HG02973 (cell line): Measurements from ENCODE around the gene ADGRB2.

Experiments used
- ATAC-seq: cut with Tn5 transposase; IDR thresholded peaks from one replicate; pipeline ENCODE4 v1.9.1; 2021; ENCODE audit warnings: moderate library complexity; ENCODE audit not compliant: unreplicated experiment

The ADGRB2 gene

DNA sequence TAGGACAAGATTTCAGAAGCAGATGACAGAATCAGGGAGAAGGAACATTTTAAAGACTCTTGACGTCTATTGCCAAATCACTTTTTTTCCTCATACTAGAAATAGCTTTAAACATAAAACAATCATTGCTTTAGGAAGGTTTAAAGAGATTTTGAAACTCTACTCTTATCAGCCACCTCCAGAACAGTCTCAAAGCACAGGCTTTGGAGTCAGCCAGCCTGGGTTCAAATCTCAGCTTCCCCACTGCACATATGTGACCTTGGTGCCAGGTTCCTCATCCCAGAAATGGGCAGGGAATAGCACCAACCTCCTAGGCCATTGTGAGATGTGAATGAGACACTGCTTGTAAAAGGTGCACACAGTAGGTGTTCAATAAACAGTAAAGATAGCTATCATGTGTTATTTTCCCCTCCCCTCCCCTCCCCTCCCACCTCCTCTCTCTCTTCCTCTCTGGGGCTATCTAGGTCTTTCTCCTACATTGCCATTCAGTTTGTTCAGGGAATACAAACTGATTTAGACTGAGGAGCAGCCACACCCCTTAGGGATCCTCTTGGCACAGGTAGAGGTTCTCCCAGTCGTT, 31.0 kb upstream of the ADGRB2 start:
- ATAC-seq: no peak

DNA sequence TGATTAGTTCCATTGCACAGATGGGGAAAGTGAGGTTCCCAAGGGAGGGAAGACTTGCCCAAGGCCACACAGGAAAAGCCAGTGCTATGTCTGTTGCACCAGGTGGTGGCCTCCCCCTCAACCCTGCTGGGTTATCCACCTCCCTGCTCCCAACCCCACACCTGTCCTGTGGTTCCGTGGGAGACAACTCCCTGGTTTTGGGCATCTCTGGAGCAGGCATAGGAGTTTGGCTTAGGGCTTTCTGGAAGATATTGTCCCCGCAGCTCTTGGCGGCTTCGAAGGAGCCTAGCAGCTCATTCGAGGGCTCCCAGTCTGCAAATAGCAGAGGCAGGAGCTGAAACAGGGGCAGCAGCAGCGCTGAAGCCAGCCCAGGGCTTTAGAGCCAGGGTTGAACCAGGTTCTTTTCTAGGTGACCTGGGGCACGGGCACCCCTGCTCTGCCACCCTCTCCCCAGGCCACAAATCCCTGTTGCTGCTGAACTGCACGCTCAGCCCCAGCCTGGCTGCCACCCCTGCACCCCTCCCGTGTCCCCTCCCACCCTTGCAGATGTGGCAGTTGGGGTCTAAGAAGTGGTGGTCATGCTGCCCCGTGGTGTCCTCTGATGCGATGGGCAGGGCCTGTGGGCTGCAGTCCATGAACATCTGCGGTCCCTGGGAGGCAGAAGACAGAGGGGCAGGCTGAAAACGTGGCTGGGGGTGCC, 29.6 kb upstream of the ADGRB2 start:
- no peak for ATAC-seq

DNA sequence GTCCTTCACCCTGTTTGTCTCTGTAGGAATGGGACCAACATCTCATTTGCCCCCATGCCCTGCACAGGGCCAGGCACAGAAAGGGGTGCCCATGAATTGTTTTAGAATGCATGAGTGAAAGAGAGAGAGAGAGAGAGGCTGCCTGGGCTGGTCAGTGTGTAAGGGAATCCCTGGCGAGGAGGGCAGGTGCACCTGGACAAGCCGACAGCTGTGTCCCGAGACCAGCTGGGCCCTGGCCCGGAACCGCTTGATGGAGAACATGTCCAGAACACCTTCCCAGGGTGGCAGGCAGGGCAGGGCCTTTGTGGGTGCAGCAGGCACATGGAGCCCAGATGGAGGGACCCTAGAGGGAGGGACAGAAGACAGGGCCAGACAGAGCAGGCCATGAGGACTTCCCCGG, 28.9 kb upstream of the ADGRB2 start:
- no peak for ATAC-seq

DNA sequence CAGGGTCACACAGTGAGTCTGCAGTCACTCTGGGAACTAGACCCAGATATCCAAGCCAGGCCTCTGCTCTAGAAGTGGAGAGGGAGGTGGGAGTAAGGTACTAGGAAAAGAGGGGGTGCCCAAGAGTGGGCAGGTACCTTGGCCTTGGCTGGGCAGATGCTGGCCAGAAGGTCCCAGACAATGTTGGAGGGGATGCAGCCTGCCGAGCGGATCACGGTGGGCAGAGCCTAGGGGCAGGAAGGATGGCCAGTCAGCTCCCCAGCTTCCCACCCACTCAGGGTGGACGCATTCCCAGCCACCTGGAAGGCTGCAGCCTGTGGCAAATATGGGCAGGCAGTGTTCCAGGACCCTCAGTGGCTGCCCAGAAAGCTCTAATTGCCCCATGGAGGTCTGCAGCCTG, 28.4 kb upstream of the ADGRB2 start:
- ATAC-seq: no peak

DNA sequence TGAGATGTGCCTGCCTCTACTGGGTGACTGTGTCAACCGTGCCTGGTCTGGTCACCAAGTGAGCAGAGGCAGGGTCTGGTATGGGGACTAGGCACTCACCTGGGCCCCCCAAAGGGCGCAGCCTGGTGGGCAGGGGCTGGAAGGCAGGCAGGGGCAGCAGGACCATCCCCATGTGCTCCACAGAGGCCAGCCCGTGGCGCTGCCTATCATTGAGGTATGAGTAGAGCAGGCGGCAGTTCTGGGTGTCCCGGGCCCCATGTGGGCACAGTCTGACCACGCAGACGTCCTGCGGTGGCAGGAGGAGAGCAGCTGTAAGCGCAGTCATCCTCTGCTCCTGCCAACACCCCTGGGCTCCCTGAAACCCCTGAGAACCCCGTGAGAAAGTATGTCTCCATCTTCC, 28.0 kb upstream of the ADGRB2 start:
- ATAC-seq: no peak

DNA sequence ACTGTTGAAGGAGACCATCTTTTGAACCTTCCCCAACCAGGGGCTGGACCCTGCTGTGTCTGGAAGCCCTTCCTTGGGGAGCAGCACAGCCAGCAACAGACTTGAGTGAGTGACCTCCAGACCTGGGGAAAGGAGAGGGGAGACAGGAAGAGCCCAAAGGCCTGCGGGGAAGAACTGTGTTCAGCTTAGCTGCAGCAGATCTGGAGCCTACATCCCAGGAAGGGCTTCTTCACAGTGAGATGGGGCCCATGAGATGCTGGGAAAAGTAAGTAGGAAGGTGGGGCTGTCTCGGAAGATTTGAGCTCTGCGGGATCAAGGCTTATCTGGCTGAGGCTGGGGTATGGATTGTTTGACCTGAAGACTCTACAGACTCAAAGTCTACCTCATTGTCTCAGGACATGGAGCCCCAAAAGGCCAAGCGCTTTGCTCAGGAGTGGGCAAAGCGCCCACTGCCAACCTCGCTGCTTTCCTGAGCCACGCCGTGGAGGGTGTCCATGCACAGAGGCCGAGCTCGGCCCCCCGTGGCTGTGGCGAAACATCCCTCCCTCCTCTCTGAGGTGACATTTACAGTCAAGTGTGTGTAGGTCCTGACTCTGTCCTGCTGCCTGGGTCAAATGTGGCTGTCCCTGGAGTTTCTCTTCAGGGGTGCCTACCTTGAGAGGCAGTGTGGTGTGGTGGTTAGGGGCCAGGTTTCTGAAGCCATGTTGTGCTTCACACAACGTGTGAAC, 27.2 kb upstream of the ADGRB2 start:
- ATAC-seq: no peak

DNA sequence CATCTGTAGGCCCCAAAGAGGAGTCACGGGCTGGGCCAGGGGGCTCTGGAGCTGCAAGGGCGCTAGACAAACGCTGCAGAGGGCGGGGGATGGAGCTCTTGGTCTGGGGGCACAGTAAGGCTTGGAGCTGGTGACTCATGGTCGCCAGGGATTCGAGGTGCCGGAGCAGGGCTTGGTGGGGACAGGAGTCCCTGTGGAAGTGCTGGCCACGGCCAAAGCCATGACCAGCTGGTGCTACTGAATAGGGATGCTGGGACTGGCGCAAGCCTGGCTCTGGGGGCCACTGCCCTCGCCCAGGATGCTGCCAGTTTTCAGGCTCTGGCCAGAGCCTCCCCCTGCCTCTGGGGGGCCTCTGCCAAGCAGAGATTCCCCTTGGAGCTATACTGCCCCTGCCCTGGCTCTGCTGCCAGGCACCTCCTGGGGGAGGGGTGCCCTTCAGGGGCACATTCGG, 26.5 kb upstream of the ADGRB2 start:
- no peak for ATAC-seq

DNA sequence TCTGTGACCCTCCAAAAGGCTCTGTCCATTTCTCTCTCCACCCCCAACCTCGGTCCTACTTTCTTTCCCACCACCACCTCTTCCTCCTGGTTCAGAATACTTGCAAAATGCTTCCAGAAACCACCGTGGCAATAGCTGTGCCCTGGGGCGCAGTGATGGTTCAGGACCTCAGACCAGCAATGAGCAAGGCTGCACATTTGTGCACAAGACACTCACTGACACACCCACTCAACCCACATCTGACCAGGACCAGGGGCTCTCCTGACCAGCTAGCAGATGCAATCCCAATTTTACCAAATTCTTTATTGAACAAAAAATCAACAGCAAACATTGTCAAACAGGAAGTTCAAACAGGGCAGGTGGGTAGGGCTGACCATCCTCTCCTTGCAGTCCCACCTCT, 26.0 kb upstream of the ADGRB2 start:
- no peak for ATAC-seq

DNA sequence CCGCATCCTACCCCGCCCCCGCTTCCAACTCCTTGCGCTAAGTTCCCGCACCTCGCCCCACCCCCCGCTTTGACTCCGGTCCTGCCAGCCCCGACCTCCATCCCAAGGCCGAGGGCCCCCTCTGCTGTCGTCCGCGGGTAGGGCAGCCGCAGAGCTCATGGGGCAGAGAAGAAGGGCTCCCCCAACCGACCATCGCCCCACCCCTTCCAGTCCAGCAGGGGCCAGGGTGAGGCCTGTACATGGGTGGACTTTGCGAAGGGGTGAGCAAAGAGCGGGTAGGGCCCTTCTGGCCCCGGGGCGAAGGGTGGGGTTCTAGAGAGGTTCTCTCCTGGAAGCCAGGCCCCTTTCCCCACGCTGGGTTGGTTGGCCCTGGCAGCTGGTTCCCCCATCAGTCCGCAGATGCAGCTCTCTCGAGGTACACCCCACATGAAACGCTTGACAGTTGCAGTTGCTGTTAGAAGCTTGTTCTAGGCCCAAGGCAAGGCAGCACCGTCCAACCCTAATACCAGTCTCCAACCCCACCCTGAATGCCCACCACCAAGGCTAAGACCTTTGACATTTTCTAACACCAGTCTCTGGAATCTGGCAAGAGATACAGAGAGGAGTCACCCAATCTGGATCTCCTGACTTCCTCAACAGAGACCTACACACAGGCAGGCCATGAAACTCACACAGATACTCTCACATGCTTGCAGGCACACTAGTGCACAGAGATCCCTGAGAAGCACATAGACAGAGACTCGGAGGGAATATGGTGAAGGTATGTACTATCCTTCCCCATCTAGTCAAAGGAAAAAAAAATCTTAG, 25.3 kb upstream of the ADGRB2 start:
- ATAC-seq: peak; percentile 48

DNA sequence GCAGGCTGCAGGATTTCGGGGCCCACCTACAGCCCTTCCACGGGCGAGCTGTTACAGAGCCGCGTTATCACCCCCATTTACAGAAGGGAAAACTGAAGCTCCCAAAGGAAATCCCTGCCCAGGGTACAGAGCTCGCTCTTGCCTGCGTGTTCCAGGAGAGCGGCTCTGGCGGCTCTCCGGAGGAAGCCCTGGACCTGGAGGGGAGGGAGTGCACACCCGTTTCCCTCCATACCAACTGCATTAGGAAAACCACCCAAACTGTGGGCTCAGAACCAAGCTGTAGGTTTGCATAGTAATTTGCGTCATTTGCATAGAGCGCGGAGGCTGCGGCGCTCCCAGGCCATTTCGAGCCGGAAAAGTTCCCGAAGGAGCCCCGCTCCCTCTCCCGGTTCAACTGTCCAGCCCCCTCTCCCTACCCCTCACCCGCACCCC, 24.7 kb upstream of the ADGRB2 start:
- peak; percentile 18 for ATAC-seq

DNA sequence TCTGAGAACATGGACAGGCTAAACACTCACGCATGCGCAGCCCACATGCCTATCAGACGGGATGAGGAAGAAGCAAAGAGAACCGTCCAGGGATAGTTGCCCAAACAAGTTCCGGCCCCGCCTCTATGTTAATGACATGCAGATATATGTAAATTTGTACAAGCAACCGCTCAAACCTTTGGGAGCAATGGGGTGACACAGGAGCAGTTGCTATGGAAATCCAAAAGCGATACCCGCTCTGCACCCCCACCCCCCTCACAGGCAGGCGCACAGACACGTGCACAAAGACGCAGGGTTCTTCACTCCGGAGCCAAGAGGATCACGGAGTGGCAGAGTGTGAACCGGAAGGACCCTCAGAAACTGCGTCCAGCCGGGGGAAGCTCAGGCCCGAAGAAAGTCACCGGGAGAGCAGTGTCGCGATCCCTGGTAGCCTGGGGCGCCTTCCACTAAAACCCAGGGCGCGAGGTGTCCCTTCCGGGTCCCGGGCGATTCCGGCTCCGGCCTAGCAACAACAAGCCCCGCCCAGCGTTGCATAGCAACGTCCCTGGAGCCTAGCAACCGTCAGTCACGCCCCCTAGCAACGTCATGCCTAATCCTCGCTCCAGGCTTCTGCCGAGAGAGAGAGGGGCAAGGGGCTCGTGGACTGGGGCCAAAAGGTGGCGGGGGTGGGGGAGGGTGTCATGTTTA, 24.1 kb upstream of the ADGRB2 start:
- ATAC-seq: peak; percentile 63

DNA sequence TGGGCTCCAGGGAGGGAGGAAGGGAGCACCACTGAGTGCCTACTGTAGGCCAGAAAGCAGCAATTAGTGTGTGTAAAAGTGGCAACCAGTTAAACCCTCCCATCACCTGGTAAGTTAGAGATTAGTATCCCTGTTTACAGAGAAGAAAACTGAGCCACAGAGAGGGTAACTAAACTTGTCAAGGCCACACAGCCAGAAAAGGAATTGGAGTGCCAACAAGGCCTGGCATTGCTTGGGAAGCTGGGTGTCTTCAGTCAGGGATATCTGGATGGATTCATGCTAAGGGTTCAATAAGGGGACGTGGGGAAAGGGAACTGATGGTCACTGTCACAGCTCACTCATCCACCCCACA, 23.6 kb upstream of the ADGRB2 start:
- ATAC-seq: no peak

DNA sequence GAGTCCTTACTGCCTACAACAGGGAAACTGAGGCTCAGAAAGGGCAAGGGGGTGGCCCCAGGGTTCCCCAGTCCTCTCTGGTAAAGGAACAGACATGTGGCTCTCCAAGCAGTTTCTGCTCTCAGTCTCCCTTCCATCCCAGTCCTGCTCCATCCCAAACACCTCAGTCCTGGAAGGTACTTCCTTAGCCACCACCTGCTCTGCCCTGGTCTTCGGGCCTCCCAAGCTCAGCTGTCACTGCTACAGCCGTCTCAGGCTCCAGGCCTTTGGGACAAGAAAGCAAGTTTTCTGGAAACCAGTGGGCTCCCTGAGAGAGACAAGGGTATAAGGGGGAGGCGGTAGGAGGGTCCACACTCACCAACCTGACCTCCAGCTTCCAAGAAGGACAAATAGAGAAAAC, 23.1 kb upstream of the ADGRB2 start:
- ATAC-seq: no peak

DNA sequence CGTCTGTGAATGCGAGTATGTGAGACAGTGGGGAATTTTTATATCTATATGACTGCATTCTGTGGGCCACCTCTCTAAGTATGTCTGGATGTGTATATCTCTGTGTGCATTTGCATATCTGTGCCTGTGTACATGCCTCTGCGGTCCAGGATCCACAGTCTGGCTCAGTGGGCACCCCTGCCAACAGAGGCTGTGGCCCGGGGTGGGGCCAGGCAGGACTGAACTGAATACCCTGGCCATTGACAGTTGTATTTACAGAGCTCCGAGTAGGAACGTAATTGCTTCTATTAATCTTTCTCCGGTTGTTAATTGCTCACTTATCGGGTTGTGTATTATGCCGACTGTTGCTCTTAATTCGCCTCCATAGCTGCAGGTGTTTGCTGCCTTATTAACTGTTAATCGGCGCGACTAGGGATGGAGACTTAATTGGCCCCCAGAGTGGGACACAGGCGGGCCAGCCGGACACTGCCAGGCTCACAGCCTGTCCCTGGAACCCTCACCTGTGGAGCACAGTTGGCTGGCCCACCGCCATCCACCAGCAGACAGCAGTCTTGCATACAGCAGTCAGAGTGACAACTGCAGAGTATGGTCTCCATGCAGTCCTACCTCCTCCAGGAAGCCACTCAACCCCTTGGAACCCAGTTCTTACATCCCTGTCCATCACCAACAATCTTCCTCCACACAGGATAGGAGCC, 22.4 kb upstream of the ADGRB2 start:
- no peak for ATAC-seq

DNA sequence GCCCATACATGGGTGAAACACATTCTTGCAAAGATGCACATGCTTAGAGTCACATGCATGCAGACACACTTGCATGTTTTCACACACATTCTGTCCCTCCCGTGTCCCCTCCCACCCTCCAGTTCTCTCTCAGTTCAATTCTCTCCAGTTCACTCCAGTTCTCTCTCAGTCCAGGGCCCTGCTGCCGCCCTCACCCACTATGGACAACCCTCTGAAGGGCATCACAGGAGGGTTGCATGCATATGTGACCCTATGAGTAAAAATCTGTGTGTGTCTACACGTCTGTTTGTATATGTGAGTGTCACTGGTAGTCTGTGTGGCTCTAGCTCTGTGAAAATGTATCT, 21.8 kb upstream of the ADGRB2 start:
- ATAC-seq: no peak

DNA sequence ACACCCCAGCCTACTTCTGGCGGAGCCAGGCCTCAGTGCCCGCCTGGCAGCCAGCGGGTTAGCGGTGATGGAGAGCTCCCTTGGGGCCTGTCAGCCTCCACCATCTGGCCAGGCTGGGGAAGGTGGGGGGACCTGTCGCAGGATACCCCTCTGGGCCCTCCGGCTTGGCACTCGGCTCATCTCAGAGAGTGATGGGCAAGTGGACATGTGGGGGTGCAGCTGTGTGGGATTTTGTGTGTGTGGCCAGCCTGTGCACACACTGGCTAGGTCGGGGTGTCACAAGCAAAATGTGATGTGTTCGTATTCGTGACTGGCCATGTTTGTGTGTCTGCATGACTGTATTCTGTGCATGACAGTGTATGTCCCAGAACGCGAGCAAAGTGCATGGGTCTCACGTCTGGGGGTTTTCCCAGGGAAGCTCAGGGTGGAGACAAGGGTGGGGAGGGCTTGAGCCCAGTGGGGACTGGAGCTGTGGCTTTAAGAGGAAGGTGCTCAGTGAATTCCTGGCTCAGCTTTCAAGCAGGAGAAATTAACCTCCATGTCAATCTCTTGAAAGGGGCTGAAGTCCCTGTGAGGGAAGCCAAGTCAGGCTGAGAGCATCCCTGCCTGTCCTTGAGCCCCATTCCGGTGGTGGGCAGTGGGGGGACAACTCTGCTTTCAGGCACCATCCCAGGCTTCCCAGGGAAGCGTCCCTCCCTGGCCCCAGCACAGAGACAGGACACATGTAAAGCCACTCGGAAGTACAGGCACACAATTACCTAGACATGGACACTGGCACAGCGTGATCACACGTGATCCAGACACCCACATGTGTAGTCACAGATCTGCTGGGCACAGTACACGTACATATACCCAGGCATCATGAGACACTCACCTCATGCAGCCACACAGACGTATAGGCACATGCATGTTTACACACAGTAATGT, 21.1 kb upstream of the ADGRB2 start:
- ATAC-seq: no peak

DNA sequence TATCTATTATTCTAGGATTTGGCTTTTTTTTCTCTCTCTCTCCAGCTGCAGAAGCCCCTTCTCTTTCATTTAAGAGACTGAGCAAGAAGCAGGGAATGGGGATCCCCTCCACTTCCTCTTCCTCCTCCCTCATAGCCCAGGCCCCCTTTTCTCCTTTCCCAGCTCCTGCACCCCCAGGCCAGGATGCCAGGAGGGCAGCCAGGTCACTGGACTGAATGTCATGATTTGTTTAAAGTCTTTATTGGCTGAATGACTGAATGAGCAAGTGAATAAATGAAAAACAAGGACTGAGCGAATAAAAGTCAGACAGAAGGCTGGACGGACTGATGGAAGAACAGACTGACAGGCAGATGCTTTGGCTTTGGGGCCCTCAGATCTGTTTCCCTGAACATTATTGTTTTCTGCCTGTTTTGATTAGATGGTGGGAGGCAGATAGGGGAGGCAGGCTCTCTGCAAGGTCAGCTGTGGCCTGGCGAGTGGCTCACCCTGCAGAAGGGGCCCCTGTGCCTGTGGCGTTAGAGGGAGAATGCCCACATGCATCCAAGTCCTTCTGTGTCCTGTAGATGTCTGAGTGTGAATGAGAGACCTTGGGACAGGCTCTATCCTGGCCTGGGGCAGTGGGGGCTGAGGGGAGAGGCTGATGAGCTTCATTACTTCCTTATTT, 20.3 kb upstream of the ADGRB2 start:
- ATAC-seq: no peak

DNA sequence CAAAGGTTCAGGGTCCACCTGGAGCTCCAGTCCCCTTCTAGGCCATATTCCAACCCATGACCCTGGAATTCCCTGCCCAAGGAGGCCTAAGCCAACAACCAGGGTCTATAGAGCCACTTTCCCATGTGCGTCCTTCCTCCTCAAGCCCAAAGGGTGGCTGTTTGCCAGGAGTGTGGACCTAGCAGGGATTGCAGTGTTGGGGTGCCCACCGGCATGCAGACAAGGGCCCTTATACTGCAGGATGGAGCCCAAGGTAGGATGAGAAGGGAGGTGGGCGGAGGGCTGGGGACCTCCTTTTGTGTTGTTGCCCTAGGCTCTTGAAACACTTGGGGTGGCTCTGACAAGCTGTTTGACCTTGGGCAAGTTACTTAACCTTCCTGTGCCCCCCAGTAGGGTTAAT, 19.7 kb upstream of the ADGRB2 start:
- no peak for ATAC-seq
